Retina (tissue), 1 donor: ENCODE results near the gene CNTN3.

Source experiments
- DNase-seq: peaks from one replicate; pipeline ENCODE4 v3.0.0-alpha.2; 2016

The CNTN3 gene

GRCh38 chr3:74606996-74607395 is 7.5 kb downstream of the CNTN3 start:
- no peak for DNase-seq

GRCh38 chr3:74605437-74605836 is 9.0 kb downstream of the CNTN3 start:
- DNase-seq, result no peak

- DNase-seq, result no peak
These were observed 11.2 kb downstream of the CNTN3 start for GRCh38 chr3:74603292-74603691.

- DNase-seq, result no peak
These were observed 12.0 kb downstream of the CNTN3 start for GRCh38 chr3:74602471-74602870.

GRCh38 chr3:74601793-74602192 is 12.7 kb downstream of the CNTN3 start:
- DNase-seq, result no peak

GRCh38 chr3:74599564-74599963 is 14.9 kb downstream of the CNTN3 start:
- DNase-seq, result no peak

- no peak for DNase-seq
These were observed 21.3 kb downstream of the CNTN3 start for GRCh38 chr3:74593152-74593551.

GRCh38 chr3:74592359-74592758 is 22.1 kb downstream of the CNTN3 start:
- no peak for DNase-seq

GRCh38 chr3:74591946-74592345 is 22.5 kb downstream of the CNTN3 start:
- no peak for DNase-seq

- DNase-seq, result no peak
These were observed 23.1 kb downstream of the CNTN3 start for GRCh38 chr3:74591342-74591741.

- DNase-seq, result no peak
These were observed 23.7 kb downstream of the CNTN3 start for GRCh38 chr3:74590620-74591262.

GRCh38 chr3:74584782-74585181 is 29.7 kb downstream of the CNTN3 start:
- DNase-seq, result no peak

GRCh38 chr3:74582982-74583381 is 31.5 kb downstream of the CNTN3 start:
- DNase-seq, result no peak

GRCh38 chr3:74575857-74576256 is 38.6 kb downstream of the CNTN3 start:
- DNase-seq, result no peak

- DNase-seq, result no peak
These were observed 43.3 kb downstream of the CNTN3 start for GRCh38 chr3:74571118-74571517.
